Neuronal stem cell (in vitro differentiated cells): ENCODE results near the gene ADAP1.

Experiments
- DNase-seq: peaks from one replicate; pipeline ENCODE4 v3.0.0-alpha.2; 2013; ENCODE audit warnings: low spot score
- H2AFZ ChIP-seq: one replicate; pipeline ENCODE4 v1.6.1; 2013; ENCODE audit warnings: mild to moderate bottlenecking, low read length, inconsistent platforms
- H2AK5ac ChIP-seq: 2 replicates; pipeline ENCODE4 v1.6.1; 2013; ENCODE audit warnings: low read depth, mild to moderate bottlenecking, inconsistent platforms, low read length, moderate library complexity, mixed read lengths
- H2BK120ac ChIP-seq: 2 replicates; pipeline ENCODE4 v1.6.1; 2013; ENCODE audit warnings: low read depth, mild to moderate bottlenecking, inconsistent platforms, low read length, moderate library complexity, mixed read lengths
- H2BK12ac ChIP-seq: one replicate; pipeline ENCODE4 v1.6.1; 2013; ENCODE audit warnings: low read length, inconsistent platforms
- H2BK15ac ChIP-seq: 2 replicates; pipeline ENCODE4 v1.6.1; 2013; ENCODE audit warnings: mild to moderate bottlenecking, low read length, inconsistent platforms, mixed read lengths
- H2BK5ac ChIP-seq: one replicate; pipeline ENCODE4 v1.6.1; 2013; ENCODE audit warnings: inconsistent platforms, mild to moderate bottlenecking, low read length, moderate library complexity
- H3K14ac ChIP-seq: one replicate; pipeline ENCODE4 v1.6.1; 2013; ENCODE audit warnings: low read length, inconsistent platforms
- H3K18ac ChIP-seq: 2 replicates; pipeline ENCODE4 v1.6.1; 2013; ENCODE audit warnings: low read length, inconsistent platforms
- H3K23ac ChIP-seq: 2 replicates; pipeline ENCODE4 v1.6.1; 2013; ENCODE audit warnings: low read depth, mild to moderate bottlenecking, mixed read lengths, low read length, inconsistent platforms; ENCODE audit not compliant: poor library complexity
- H3K27ac ChIP-seq: replicated peaks from 3 replicates; pipeline ENCODE4 v1.5.1; 2013; ENCODE audit warnings: low read length, inconsistent platforms
- H3K27me3 ChIP-seq, 3 experiments: 2 replicates each; pipeline ENCODE4 v1.6.1; 2013; ENCODE audit warnings: low read length in 3 of 3, mild to moderate bottlenecking in 2 of 3, inconsistent platforms in 1 of 3, low read depth in 1 of 3, mixed read lengths in 1 of 3, moderate library complexity in 1 of 3; ENCODE audit not compliant: control insufficient read depth in 3 of 3, insufficient read depth in 3 of 3
- H3K36me3 ChIP-seq, 2 donors: replicated peaks in 1 of 2; 2 replicates each; pipeline ENCODE4 v1.6.1; 2013; ENCODE audit warnings: low read length in 2 of 2; ENCODE audit not compliant: control insufficient read depth in 2 of 2, insufficient read depth in 2 of 2
- H3K4ac ChIP-seq: 2 replicates; pipeline ENCODE4 v1.6.1; 2013; ENCODE audit warnings: inconsistent platforms, mild to moderate bottlenecking, low read length, moderate library complexity
- H3K4me1 ChIP-seq, 2 donors: 1 replicate in 1 of 2; 2 replicates in 1 of 2; pipeline ENCODE4 v1.6.1; 2013; ENCODE audit warnings: low read length in 2 of 2, low read depth in 1 of 2; ENCODE audit not compliant: control insufficient read depth in 2 of 2, insufficient read depth in 1 of 2
- H3K4me2 ChIP-seq: one replicate; pipeline ENCODE4 v1.6.1; 2013; ENCODE audit warnings: mild to moderate bottlenecking, low read length, inconsistent platforms; ENCODE audit not compliant: insufficient read depth, poor library complexity, severe bottlenecking
- H3K4me3 ChIP-seq, 2 donors: 2 replicates each; pipeline ENCODE4 v1.5.1; 2013; ENCODE audit warnings: low read length in 2 of 2, mild to moderate bottlenecking in 2 of 2, inconsistent platforms in 1 of 2, moderate library complexity in 1 of 2
- H3K79me1 ChIP-seq: one replicate; pipeline ENCODE4 v1.6.1; 2013; ENCODE audit warnings: low read depth, mild to moderate bottlenecking, inconsistent platforms, low read length, moderate library complexity
- H3K9ac ChIP-seq: one replicate; pipeline ENCODE4 v1.6.1; 2013; ENCODE audit warnings: mild to moderate bottlenecking, low read depth, low read length, inconsistent platforms; ENCODE audit not compliant: poor library complexity
- H3K9me3 ChIP-seq, 2 donors: replicated peaks in 1 of 2; 2 replicates each; pipeline versions ENCODE3 to v1.6.1; 2013; ENCODE audit warnings: low read length in 2 of 2, mild to moderate bottlenecking in 2 of 2, inconsistent platforms in 1 of 2, low read depth in 1 of 2, mixed read lengths in 1 of 2, moderate library complexity in 1 of 2; ENCODE audit not compliant: control insufficient read depth in 2 of 2, insufficient read depth in 1 of 2
- H4K8ac ChIP-seq: one replicate; pipeline ENCODE4 v1.6.1; 2013; ENCODE audit warnings: low read depth, mild to moderate bottlenecking, inconsistent platforms, low read length, moderate library complexity
- H4K91ac ChIP-seq: one replicate; pipeline ENCODE4 v1.6.1; 2013; ENCODE audit warnings: low read length, low read depth, mild to moderate bottlenecking, inconsistent platforms; ENCODE audit not compliant: poor library complexity
- WGBS, 2 donors: extraction: QIAGEN DNeasy Blood & Tissue Kit; methylation state at CpG; one replicate each; pipeline ENCODE4 v1.1.7; 2013; ENCODE audit warnings: missing lambda C conversion rate in 2 of 2, mixed read lengths in 1 of 2; ENCODE audit not compliant: insufficient read length in 2 of 2, insufficient replicate concordance in 1 of 2; ENCODE audit errors: extremely low coverage in 2 of 2; 5-methylcytosine and 5-hydroxymethylcytosine counted together

ADAP1 gene

DNA sequence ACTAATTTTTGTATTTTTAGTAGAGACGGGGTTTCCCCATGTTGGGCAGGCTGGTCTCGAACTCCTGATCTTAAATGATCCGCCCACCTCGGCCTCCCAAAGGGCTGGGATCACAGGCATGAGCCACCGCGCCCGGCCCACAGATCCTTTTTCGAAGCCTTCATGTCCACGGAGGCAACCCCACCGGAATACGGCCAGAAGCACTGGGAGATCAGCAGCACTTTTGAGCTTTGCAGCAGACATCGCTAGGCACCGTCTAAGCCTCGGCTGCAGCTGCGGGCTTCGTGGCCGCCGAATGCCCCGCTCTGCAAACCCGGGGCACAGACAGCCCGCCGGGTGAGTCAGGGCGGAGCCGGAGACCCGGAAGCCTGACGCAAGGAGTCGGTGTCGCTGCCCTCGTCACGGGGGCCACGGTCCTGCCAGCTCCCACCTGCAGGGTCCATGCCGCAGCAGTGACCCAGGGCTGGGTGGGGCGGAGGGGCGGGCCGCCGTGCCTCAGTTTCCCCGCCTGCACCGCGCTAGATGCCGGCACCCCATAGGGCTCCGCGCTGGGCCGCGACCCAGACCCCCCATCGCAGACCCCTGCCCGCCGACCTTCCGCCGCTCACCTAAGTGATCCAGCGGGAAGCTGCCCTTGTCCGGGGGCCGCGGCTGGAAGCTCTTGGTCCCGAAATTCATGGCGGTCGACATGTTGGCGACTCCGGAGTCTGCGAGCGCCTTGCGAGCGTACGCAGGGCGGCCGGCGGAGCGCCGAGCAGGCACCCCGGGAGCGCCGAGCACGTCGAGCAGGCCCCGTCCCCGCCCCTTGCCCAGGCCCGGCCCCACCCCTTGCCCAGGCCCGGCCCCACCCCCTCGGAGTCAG, 20.6 kb upstream of the ADAP1 start, which contains the start of gene COX19:
Gene COX19 (minus strand): TSS at position 730 of the 862 bp plus-strand sequence. CDS start 40 bp downstream, at position 690.
- Histone ChIP-seq H2AFZ (peak within 1 kb of the TSS; percentile 98), H3K23ac (peak within 1 kb of the TSS; percentile 94), H3K4ac (peak within 1 kb of the TSS; percentile 99), H3K4me3 (peak within 1 kb of the TSS; percentile 68 to 99), H3K36me3 (peaks cover 9 to 31% of the 10 kb centered on the region in 2 donors), H3K27ac (peak within 1 kb of the TSS; percentile 46), H2BK12ac (peak within 1 kb of the TSS; percentile 93), H3K4me2 (peak within 1 kb of the TSS; percentile 97), H3K4me1 (peaks cover 11 to 21% of the 10 kb centered on the region in 2 donors), H2BK5ac (peak within 1 kb of the TSS; percentile 79), H2BK15ac (peak within 1 kb of the TSS; percentile 99), H3K14ac (peak within 1 kb of the TSS; percentile 97), H3K18ac (peak within 1 kb of the TSS; percentile 98), H3K79me1 (peaks cover 14% of the 10 kb centered on the region), H4K91ac (peak within 1 kb of the TSS; percentile 82), H3K27me3 (no peaks in the 10 kb centered on the region), H4K8ac (peak within 1 kb of the TSS; percentile 97), H2AK5ac (peak within 1 kb of the TSS; percentile 97), H3K9me3 (no peaks in the 10 kb centered on the region), H2BK120ac (peak within 1 kb of the TSS; percentile 84), H3K9ac (peak within 1 kb of the TSS; percentile 94)
- no CpG with 5 or more reads among the region's 78 CpGs for WGBS, 2 donors
- peak; percentile 79 for DNase-seq

DNA sequence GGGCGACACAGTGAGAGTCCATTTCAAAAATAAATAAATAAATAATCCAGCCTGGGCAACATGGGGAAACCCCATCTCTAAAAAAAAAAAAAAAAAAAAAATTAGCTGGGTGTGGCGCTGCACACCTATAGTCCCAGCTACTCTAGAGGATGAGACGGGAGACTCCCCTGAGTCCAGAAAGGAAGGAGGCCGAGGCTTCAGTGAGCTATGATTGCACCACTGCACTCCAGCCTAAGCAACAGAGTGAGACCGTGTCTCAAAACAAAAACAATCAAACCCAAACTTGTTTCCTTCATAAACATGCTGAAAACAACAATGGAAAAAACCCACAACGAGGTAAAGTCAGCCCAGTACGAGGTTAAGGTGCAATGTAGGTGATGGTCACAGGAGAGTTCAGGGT, 19.7 kb upstream of the ADAP1 start:
- Histone ChIP-seq H3K27ac (no peak overlapping the region), H3K36me3 (peaks cover 14 to 39% of the 10 kb centered on the region in 2 donors), H2BK5ac (no peak overlapping the region), H3K27me3 (no peaks in the 10 kb centered on the region), H3K4me2 (peak overlapping the region; percentile 97), H3K4ac (no peak overlapping the region), H3K9me3 (no peaks in the 10 kb centered on the region), H3K18ac (no peak overlapping the region), H3K9ac (no peak overlapping the region), H2AK5ac (no peak overlapping the region), H3K14ac (no peak overlapping the region), H3K23ac (no peak overlapping the region), H3K4me1 (peaks cover 11 to 19% of the 10 kb centered on the region in 2 donors), H2BK12ac (no peak overlapping the region), H4K91ac (no peak overlapping the region), H3K79me1 (peaks cover 17% of the 10 kb centered on the region), H2BK120ac (no peak overlapping the region), H2AFZ (no peak overlapping the region), H4K8ac (no peak overlapping the region), H2BK15ac (no peak overlapping the region), H3K4me3 (peak overlapping the region in 1 of 2 donors; percentile 68)
- no peak for DNase-seq
- no CpG with 5 or more reads among the region's 7 CpGs for WGBS, 2 donors

DNA sequence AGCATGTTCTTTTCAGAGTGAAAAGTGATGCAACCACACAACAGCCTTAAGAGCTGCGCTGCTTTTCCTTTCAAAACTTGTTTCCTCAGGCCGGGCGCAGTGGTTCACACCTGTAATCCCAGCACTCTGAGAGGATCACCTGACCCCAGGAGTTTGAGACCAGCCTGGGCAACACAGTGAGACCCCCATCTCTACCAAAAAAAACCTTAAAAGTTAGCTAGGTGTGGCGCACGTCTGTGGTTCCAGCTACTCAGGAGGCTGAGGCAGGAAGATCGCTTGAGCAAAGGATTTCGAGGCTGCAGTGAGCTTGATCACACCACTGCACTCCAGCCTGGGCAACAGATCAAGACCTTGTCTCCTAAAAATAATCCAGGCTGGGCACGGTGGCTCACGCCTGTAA, 18.8 kb upstream of the ADAP1 start:
- no peak overlapping the region for H3K9ac ChIP-seq
- no peaks in the 10 kb centered on the region for H3K9me3 ChIP-seq
- no peak overlapping the region for H4K8ac ChIP-seq
- H3K23ac ChIP-seq = no peak overlapping the region
- H2AFZ ChIP-seq = no peak overlapping the region
- H3K36me3 ChIP-seq = peaks cover 19 to 48% of the 10 kb centered on the region in 2 donors
- H4K91ac ChIP-seq = no peak overlapping the region
- H2BK15ac ChIP-seq = no peak overlapping the region
- DNase-seq = no peak
- H2BK5ac ChIP-seq = no peak overlapping the region
- H3K4me3 ChIP-seq = no peak overlapping the region
- H3K14ac ChIP-seq = no peak overlapping the region
- H3K4me1 ChIP-seq = peaks cover 11 to 19% of the 10 kb centered on the region in 2 donors
- H3K27ac ChIP-seq = no peak overlapping the region
- no peak overlapping the region for H3K4ac ChIP-seq
- H3K27me3 ChIP-seq = no peaks in the 10 kb centered on the region
- no peak overlapping the region for H3K4me2 ChIP-seq
- H2AK5ac ChIP-seq = no peak overlapping the region
- no peak overlapping the region for H2BK120ac ChIP-seq
- no CpG with 5 or more reads among the region's 9 CpGs for WGBS, 2 donors
- H3K79me1 ChIP-seq = peaks cover 18% of the 10 kb centered on the region
- no peak overlapping the region for H2BK12ac ChIP-seq
- no peak overlapping the region for H3K18ac ChIP-seq

DNA sequence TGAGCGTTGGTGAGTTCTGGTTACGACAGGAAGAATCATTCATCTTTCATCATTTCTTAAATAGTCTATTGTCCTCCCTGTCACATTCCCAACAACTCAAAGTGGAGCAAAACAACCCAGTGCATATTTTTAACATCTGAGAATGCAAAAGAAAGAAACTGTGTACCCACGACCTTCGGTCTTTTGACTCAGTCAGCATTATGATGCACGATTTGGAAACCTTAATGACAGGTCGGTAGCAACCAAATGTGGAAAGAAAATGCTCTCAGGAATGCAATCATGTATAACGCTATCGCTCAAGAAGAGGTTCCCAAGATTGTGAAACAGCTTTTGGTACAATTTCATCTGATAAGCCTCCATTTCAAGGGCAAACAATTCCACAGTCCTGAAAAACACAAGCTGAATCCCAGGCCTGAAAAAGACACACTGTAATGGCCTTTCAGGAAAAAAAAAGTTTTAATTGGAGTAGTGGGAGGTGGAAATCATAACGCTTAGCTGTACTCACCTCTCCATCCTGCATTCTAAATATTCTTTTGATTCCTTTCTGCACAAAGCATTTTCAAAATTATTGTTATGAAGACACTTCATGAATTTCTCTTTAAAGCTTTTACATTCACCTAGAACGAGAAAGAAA, 18.3 kb upstream of the ADAP1 start:
- no CpG with 5 or more reads among the region's 10 CpGs for WGBS, 2 donors
- H3K18ac ChIP-seq = no peak overlapping the region

More for the DNA sequence above, 18.3 kb upstream of the ADAP1 start:
- no peak overlapping the region for H3K23ac ChIP-seq
- no peak overlapping the region for H2AK5ac ChIP-seq
- H2BK5ac ChIP-seq = no peak overlapping the region
- no peaks in the 10 kb centered on the region for H3K27me3 ChIP-seq
- H3K27ac ChIP-seq = no peak overlapping the region
- H3K4me2 ChIP-seq = no peak overlapping the region
- no peaks in the 10 kb centered on the region for H3K9me3 ChIP-seq
- H3K4me1 ChIP-seq = peaks cover 11 to 17% of the 10 kb centered on the region in 2 donors
- H3K9ac ChIP-seq = no peak overlapping the region
- peaks cover 24 to 53% of the 10 kb centered on the region in 2 donors for H3K36me3 ChIP-seq
- peaks cover 21% of the 10 kb centered on the region for H3K79me1 ChIP-seq
- no peak for DNase-seq
- no peak overlapping the region for H2BK120ac ChIP-seq
- no peak overlapping the region for H2BK15ac ChIP-seq
- no peak overlapping the region for H3K4me3 ChIP-seq
- no peak overlapping the region for H3K4ac ChIP-seq
- no peak overlapping the region for H4K91ac ChIP-seq
- H4K8ac ChIP-seq = no peak overlapping the region
- no peak overlapping the region for H2BK12ac ChIP-seq
- H3K14ac ChIP-seq = no peak overlapping the region
- no peak overlapping the region for H2AFZ ChIP-seq
